IMR-90 (cell line): Measurements from ENCODE around the gene PCA3. TPM values are rescaled to one million over a fixed set of nuclear protein-coding genes. Genes with fewer than 3 reads are reported as not detected.

Experiments used
- ATAC-seq: fragments of 200-7000 bp; cut with Tn5 transposase; 2 replicates; pipeline ENCODE4 v1.9.1; 2020; ENCODE audit warnings: low read depth, mild to moderate bottlenecking, moderate library complexity
- BruUV-seq: library from RNA; stranded (reverse); fragments of 400-500 nt; replicated peaks from 2 replicates; lab custom pipeline; 2021; lab: Mats Ljungman, UMichigan
- CTCF ChIA-PET: fragments of 300-600 bp; formaldehyde crosslinking; extraction: SDS; loops from one replicate; lab custom pipeline; 2021; ENCODE audit warnings: antibody characterized with exemption; lab: Yijun Ruan, JAX
- POLR2A ChIA-PET: fragments of 300-600 bp; sonication (Branson Sonifier 250); formaldehyde crosslinking; loops from one replicate; lab custom pipeline; 2022; ENCODE audit warnings: antibody characterized with exemption; ENCODE audit not compliant: unreplicated experiment; lab: Charles Lee
- DNase-seq: peaks from one replicate; pipeline ENCODE4 v3.0.0; 2013
- H2AFZ ChIP-seq: replicated peaks from 2 replicates; pipeline ENCODE3; 2013; ENCODE audit warnings: low read length, mild to moderate bottlenecking; ENCODE audit not compliant: poor library complexity
- H2AK5ac ChIP-seq: 2 replicates; pipeline ENCODE4 v1.6.1; 2013; ENCODE audit warnings: low read depth, low read length, inconsistent platforms
- H2AK9ac ChIP-seq: replicated peaks from 2 replicates; pipeline ENCODE3; 2013; ENCODE audit warnings: mild to moderate bottlenecking, low read depth, low read length, moderate library complexity; ENCODE audit not compliant: poor library complexity
- H2BK120ac ChIP-seq: 2 replicates; pipeline ENCODE4 v1.6.1; 2013; ENCODE audit warnings: low read depth, low read length, inconsistent platforms
- H2BK15ac ChIP-seq: 3 replicates; pipeline ENCODE4 v1.6.1; 2013; ENCODE audit warnings: low read depth, low read length, inconsistent platforms
- H2BK20ac ChIP-seq: 2 replicates; pipeline ENCODE4 v1.6.1; 2013; ENCODE audit warnings: low read depth, mild to moderate bottlenecking, inconsistent platforms, low read length, moderate library complexity
- H2BK5ac ChIP-seq: 2 replicates; pipeline ENCODE4 v1.6.1; 2013; ENCODE audit warnings: mild to moderate bottlenecking, low read depth, low read length, inconsistent platforms; ENCODE audit not compliant: poor library complexity, severe bottlenecking
- H3K14ac ChIP-seq: replicated peaks from 2 replicates; pipeline ENCODE4 v1.6.1; 2013; ENCODE audit warnings: low read depth, low read length, inconsistent platforms
- H3K18ac ChIP-seq: 2 replicates; pipeline ENCODE4 v1.6.1; 2013; ENCODE audit warnings: low read depth, low read length, control low read depth
- H3K23ac ChIP-seq: 2 replicates; pipeline ENCODE4 v1.6.1; 2013; ENCODE audit warnings: low read depth, low read length, inconsistent platforms
- H3K27ac ChIP-seq: 2 replicates; pipeline ENCODE4 v1.5.1; 2013; ENCODE audit warnings: mild to moderate bottlenecking, control low read depth, low read length; ENCODE audit not compliant: insufficient read depth
- H3K27me3 ChIP-seq: 2 replicates; pipeline ENCODE4 v1.6.1; 2013; ENCODE audit warnings: low read length; ENCODE audit not compliant: control insufficient read depth, insufficient read depth
- H3K36me3 ChIP-seq: 2 replicates; pipeline ENCODE4 v1.6.1; 2013; ENCODE audit warnings: low read length, mixed read lengths; ENCODE audit not compliant: control insufficient read depth, insufficient read depth
- H3K4ac ChIP-seq: 2 replicates; pipeline ENCODE4 v1.6.1; 2013; ENCODE audit warnings: low read depth, low read length, inconsistent platforms
- H3K4me1 ChIP-seq: 2 replicates; pipeline ENCODE4 v1.6.1; 2013; ENCODE audit warnings: low read length, mixed read lengths; ENCODE audit not compliant: control insufficient read depth, insufficient read depth
- H3K4me2 ChIP-seq: 2 replicates; pipeline ENCODE4 v1.6.1; 2013; ENCODE audit warnings: low read depth, mild to moderate bottlenecking, control low read depth, low read length, moderate library complexity
- H3K4me3 ChIP-seq: 2 replicates; pipeline ENCODE4 v1.5.1; 2013; ENCODE audit warnings: low read depth, mild to moderate bottlenecking, control low read depth, low read length, moderate library complexity; ENCODE audit not compliant: insufficient read depth
- H3K56ac ChIP-seq: 2 replicates; pipeline ENCODE4 v1.6.1; 2013; ENCODE audit warnings: low read length, inconsistent platforms; ENCODE audit not compliant: insufficient read depth; ENCODE audit errors: extremely low read depth
- H3K79me1 ChIP-seq, 2 experiments: 2 replicates each; pipeline ENCODE4 v1.6.1; 2013; ENCODE audit warnings: low read length in 2 of 2, inconsistent platforms in 1 of 2, low read depth in 1 of 2
- H3K9ac ChIP-seq: 2 replicates; pipeline ENCODE4 v1.6.1; 2013; ENCODE audit warnings: low read depth, low read length, control low read depth
- H3K9me1 ChIP-seq: 2 replicates; pipeline ENCODE4 v1.6.1; 2013; ENCODE audit warnings: low read length, inconsistent platforms; ENCODE audit not compliant: insufficient read depth
- H3K9me3 ChIP-seq: 2 replicates; pipeline ENCODE4 v1.6.1; 2013; ENCODE audit warnings: low read length; ENCODE audit not compliant: control insufficient read depth, insufficient read depth
- H4K20me1 ChIP-seq: 2 replicates; pipeline ENCODE4 v1.6.1; 2013; ENCODE audit warnings: low read length, inconsistent platforms; ENCODE audit not compliant: insufficient read depth
- H4K5ac ChIP-seq: 2 replicates; pipeline ENCODE4 v1.6.1; 2013; ENCODE audit warnings: mild to moderate bottlenecking, low read depth, low read length, control low read depth
- H4K8ac ChIP-seq, 2 experiments: 2 replicates each; pipeline ENCODE4 v1.6.1; 2013; ENCODE audit warnings: low read depth in 2 of 2, low read length in 2 of 2, control low read depth in 1 of 2, inconsistent platforms in 1 of 2
- H4K91ac ChIP-seq: 2 replicates; pipeline ENCODE4 v1.6.1; 2013; ENCODE audit warnings: low read depth, low read length, inconsistent platforms; ENCODE audit not compliant: insufficient read depth
- CHD1 ChIP-seq: IDR thresholded peaks from 2 replicates; pipeline ENCODE4 v1.6.1; 2012; ENCODE audit warnings: low read depth, low read length, improper control_type of control experiment
- MAFK ChIP-seq: IDR thresholded peaks from 2 replicates; pipeline ENCODE4 v1.6.1; 2012; ENCODE audit warnings: low read depth, low read length, improper control_type of control experiment
- MAZ ChIP-seq: IDR thresholded peaks from 2 replicates; pipeline ENCODE4 v1.6.1; 2012; ENCODE audit warnings: low read depth, mild to moderate bottlenecking, low read length, improper control_type of control experiment, moderate library complexity, borderline replicate concordance
- RAD21 ChIP-seq: IDR thresholded peaks from 2 replicates; pipeline ENCODE4 v1.6.1; 2012; ENCODE audit warnings: low read length, improper control_type of control experiment
- WGBS, 2 experiments: methylation state at CpG; one replicate each; pipeline versions ENCODE4 v1.1.5 to v1.1.7; 2013; ENCODE audit warnings: missing lambda C conversion rate in 2 of 2; ENCODE audit not compliant: insufficient read length in 1 of 2; ENCODE audit errors: extremely low coverage in 2 of 2; 5-methylcytosine and 5-hydroxymethylcytosine counted together
- dilution Hi-C: fragments of 300-500 bp; cut with HindIII; formaldehyde crosslinking; loops from one replicate; pipeline ENCODE4 v1.14.3; 2018; ENCODE audit warnings: low sequenced_read_pairs; ENCODE audit not compliant: unreplicated experiment
- in situ Hi-C: fragments of 300-500 bp; cut with MboI; formaldehyde crosslinking; loops from 3 replicates; pipeline ENCODE4 v1.14.3; 2019; ENCODE audit warnings: low sequenced_read_pairs, inconsistent platforms, mixed read lengths
- intact Hi-C: fragments of 100-400 bp; cut with micrococcal nuclease; formaldehyde crosslinking; loops from 2 replicates; pipeline ENCODE4 v1.10.0; 2022
- polyA plus RNA-seq, 3 experiments: library from polyadenylated mRNA; depleted of rRNA; stranded (reverse); fragments of >200 nt; gene quantifications; 2 replicates each; pipeline ENCODE4 v1.2.3, GENCODE V29; 2012; ENCODE audit warnings: low replicate concordance in 1 of 3
- total RNA-seq: library from RNA; depleted of rRNA; stranded (reverse); fragments of >200 nt; gene quantifications from 2 replicates; pipeline ENCODE4 v1.2.3, GENCODE V29; 2012

PCA3 gene
- total and polyA plus RNA-seq, 2 of the 4 experiments (the other 2 are of a cell fraction): not detected

- WGBS, 2 experiments: no CpG with 5 or more reads among the region's 6 CpGs
- H3K14ac ChIP-seq: no peak overlapping the region
- BruUV-seq: no TSS peak
- ATAC-seq (no peak), DNase-seq (no peak)
- H2BK20ac ChIP-seq: no peak overlapping the region
- no peaks in the 10 kb centered on the region for H3K79me1 ChIP-seq
- H3K9ac ChIP-seq: no peak overlapping the region
- H3K4me1 ChIP-seq: peaks cover 3% of the 10 kb centered on the region; the same call in 1 of the 2 replicates
- intact Hi-C loops: no loop called here
- H3K9me3 ChIP-seq: no peaks in the 10 kb centered on the region
- H3K27me3 ChIP-seq: no peaks in the 10 kb centered on the region; the same call in 1 of the 2 replicates
- ChIA-PET CTCF (interaction anchor here (1.6 to 4.2 kb wide), 2 partner anchors 174 to 183 kb away, joined by 8 to 24 read pairs; no protein-coding TSS in a partner anchor), POLR2A (no interaction called here)
- H3K4me3 ChIP-seq: no peak overlapping the region
- H3K18ac ChIP-seq: no peak overlapping the region
- dilution Hi-C loops: loop anchor here (25.0 kb wide), 1 partner anchor 175 kb away; no protein-coding TSS in a partner anchor
- no peak overlapping the region for H2BK15ac ChIP-seq
- no peak overlapping the region for H3K4ac ChIP-seq
- no peak overlapping the region for H3K27ac ChIP-seq
- no peak overlapping the region for H2AK9ac ChIP-seq
- no peaks in the 10 kb centered on the region for H4K20me1 ChIP-seq
- H2AFZ ChIP-seq: no peak overlapping the region
- no peak overlapping the region for H2BK5ac ChIP-seq
- H3K36me3 ChIP-seq: no peaks in the 10 kb centered on the region
- TF ChIP-seq CHD1: no peak
- TF ChIP-seq RAD21: no peak
- no peak for TF ChIP-seq MAFK
- no peak for TF ChIP-seq MAZ
- H3K9me1 ChIP-seq: no peaks in the 10 kb centered on the region
- H3K23ac ChIP-seq: no peak overlapping the region
- no peak overlapping the region for H4K5ac ChIP-seq
- in situ Hi-C loops: loop anchor here (25.0 kb wide), 1 partner anchor 350 kb away; no protein-coding TSS in a partner anchor
- no peak overlapping the region for H4K8ac ChIP-seq
- no peak overlapping the region for H3K56ac ChIP-seq
- H2BK120ac ChIP-seq: no peak overlapping the region
- no peak overlapping the region for H4K91ac ChIP-seq
- H2AK5ac ChIP-seq: no peak overlapping the region
- no peak overlapping the region for H3K4me2 ChIP-seq
Measured at GRCh38 chr9:76812591-76812990, 48.4 kb downstream of the PCA3 start.
